ENCODE results near the gene CXorf58. TPM values are rescaled to one million over a fixed set of nuclear protein-coding genes. Genes with fewer than 3 reads are reported as not detected.
A peak's percentile ranks its signal among the peaks of the same experiment; 100 is the strongest.

CXorf58 gene
- total and polyA plus RNA-seq, 9 of the 15 experiments (the other 6 are each of a cell fraction or from before 2014, with no cell fraction given): 0.10 to 0.27 (median 0.16) TPM; not detected in 3

GRCh38 chrX:23884427-23885024 is 23.3 kb upstream of the CXorf58 start (continued):
- TF ChIP-seq MGA (IDR thresholded peaks at IDR 0.05): no peak
- TF ChIP-seq TAF9B (IDR thresholded peaks at IDR 0.05; ENCODE audit: partially characterized antibody): no peak
- no peak for TF ChIP-seq MYC (IDR thresholded peaks at IDR 0.05; ENCODE audit: low read depth, low read length)
- no peak for TF ChIP-seq MYC (CRISPR knock-in tag; IDR thresholded peaks at IDR 0.05; ENCODE audit: borderline replicate concordance, low read depth)
- TF ChIP-seq CTCF (IDR thresholded peaks at IDR 0.05 in 2 of 3, conservative IDR thresholded peaks at IDR 0.05 in 1 of 3; ENCODE audit: insufficient read depth in 2 of 3, low read depth in 1 of 3, low read length in 3 of 3): no peak
- no peak for TF ChIP-seq GABPB2 (CRISPR knock-in tag; conservative IDR thresholded peaks at IDR 0.05)
- TF ChIP-seq ARID2 (IDR thresholded peaks at IDR 0.05): no peak
- TF ChIP-seq MECOM (CRISPR knock-in tag; IDR thresholded peaks at IDR 0.05): peak; percentile 97
- no peak for TF ChIP-seq CBX2 (IDR thresholded peaks at IDR 0.05; ENCODE audit: insufficient read depth, low read length, poor library complexity, severe bottlenecking)
- no peak for TF ChIP-seq ZNF311 (CRISPR knock-in tag; IDR thresholded peaks at IDR 0.05)
- no peak for TF ChIP-seq HEY1 (CRISPR knock-in tag; IDR thresholded peaks at IDR 0.05; ENCODE audit: borderline replicate concordance)
- TF ChIP-seq U2AF2 (optimal IDR thresholded peaks at IDR 0.05; ENCODE audit: low read depth, low read length): no peak
